Urinary bladder (tissue), 4 donors: ENCODE data around the gene AASS. TPM values are rescaled to one million over a fixed set of nuclear protein-coding genes. Genes with fewer than 3 reads are reported as not detected.
A peak's percentile ranks its signal among the peaks of the same experiment; 100 is the strongest.
"Not testable (repeated sequence)": the region's sequence is repeated elsewhere in the genome, so short reads cannot be mapped to it uniquely, and the experiment has no call there.

Experiments
- DNase-seq: peaks from one replicate; pipeline ENCODE4 v3.0.0-alpha.2; 2015; ENCODE audit errors: extremely low spot score
- H3K27ac ChIP-seq: one replicate; pipeline ENCODE4 v1.5.1; 2013; ENCODE audit warnings: low read depth, mild to moderate bottlenecking, moderate library complexity
- H3K36me3 ChIP-seq: one replicate; pipeline ENCODE4 v1.6.1; 2013; ENCODE audit warnings: mild to moderate bottlenecking, moderate library complexity; ENCODE audit not compliant: insufficient read depth
- H3K4me1 ChIP-seq: one replicate; pipeline ENCODE4 v1.6.1; 2013; ENCODE audit warnings: mild to moderate bottlenecking, moderate library complexity; ENCODE audit not compliant: insufficient read depth
- H3K4me3 ChIP-seq: one replicate; pipeline ENCODE4 v1.5.1; 2013; ENCODE audit warnings: low read depth, low read length
- whole genome bisulfite sequencing: extraction: QIAGEN DNeasy Blood & Tissue Kit; methylation state at CpG from one replicate; pipeline ENCODE4 v1.1.7; 2013; 5-methylcytosine and 5-hydroxymethylcytosine counted together
- polyA plus RNA-seq: library from polyadenylated mRNA; stranded (reverse); fragments of 200-250 nt; gene quantifications from one replicate; pipeline ENCODE4 v1.2.3, GENCODE V29; 2013
- total RNA-seq: library from RNA; depleted of rRNA; stranded (reverse); fragments of >200 nt; gene quantifications from one replicate; pipeline ENCODE4 v1.2.3, GENCODE V29; 2014
- donor health status: healthy with polysubstance abuse.
- donor health status: healthy.

Gene AASS
- total and polyA plus RNA-seq, 2 donors, result 24.5 to 60.7 TPM

GRCh38 chr7:122137251-122138077 lies 6.6 kb downstream of the AASS start:
- DNase-seq, result no peak
- H3K4me3 ChIP-seq, result peak overlapping the region; percentile 8
- WGBS, result 42% methylated on average over 5 of the region's 5 CpGs
- no peaks in the 10 kb centered on the region for H3K4me1 ChIP-seq
- no peak overlapping the region for H3K27ac ChIP-seq
- no peaks in the 10 kb centered on the region for H3K36me3 ChIP-seq

- no peak for DNase-seq
- Histone ChIP-seq H3K4me3 (peak overlapping the region; percentile 8), H3K4me1 (no peaks in the 10 kb centered on the region), H3K36me3 (no peaks in the 10 kb centered on the region), H3K27ac (no peak overlapping the region)
- 63% methylated on average over 1 of the region's 1 CpG for WGBS
These were observed 7.3 kb downstream of the AASS start for GRCh38 chr7:122136639-122137245.

DNA sequence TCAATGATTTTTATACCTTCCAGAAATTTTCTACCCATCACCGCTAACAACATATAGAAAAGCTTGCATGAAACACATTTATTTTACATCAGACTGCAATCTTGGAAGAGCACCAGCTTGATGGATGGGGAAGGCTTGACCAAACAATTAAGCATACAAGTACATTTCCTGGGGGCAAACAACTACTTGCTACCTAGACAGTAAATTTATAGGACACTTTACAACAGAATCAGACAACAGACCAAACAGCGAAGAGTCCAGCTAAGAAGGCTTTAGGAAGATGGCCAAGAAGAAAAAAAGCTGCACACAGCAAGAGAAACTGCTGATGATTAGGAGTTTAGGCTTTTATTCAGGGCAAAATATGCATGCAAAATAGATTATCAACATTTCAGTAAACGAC lies 8.0 kb downstream of the AASS start:
- Histone ChIP-seq H3K4me3 (no peak overlapping the region), H3K27ac (no peak overlapping the region), H3K4me1 (no peaks in the 10 kb centered on the region), H3K36me3 (no peaks in the 10 kb centered on the region)
- DNase-seq, result no peak
- 59% methylated on average over 3 of the region's 3 CpGs for WGBS

DNA sequence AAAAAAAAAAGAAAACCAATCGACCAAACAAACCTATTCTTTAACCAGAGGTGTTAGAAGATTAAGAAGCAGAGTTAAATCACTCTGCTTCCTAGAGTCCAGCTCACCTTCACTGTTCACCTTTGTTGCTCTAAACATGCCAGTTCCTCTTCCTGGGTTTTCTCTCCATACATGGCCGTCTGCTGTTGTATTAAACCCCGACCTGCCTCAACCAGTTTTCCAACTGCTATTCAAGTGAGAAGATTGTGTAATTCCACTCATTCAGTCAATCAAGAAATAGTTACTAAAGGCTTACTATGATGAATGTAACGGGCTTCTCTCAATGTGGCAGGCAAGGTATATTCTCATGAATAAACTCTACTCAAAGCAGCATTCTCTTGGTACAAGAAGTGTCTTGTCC lies 8.8 kb downstream of the AASS start:
- H3K4me1 ChIP-seq, result no peaks in the 10 kb centered on the region
- 90% methylated on average over 4 of the region's 4 CpGs for WGBS
- H3K36me3 ChIP-seq, result no peaks in the 10 kb centered on the region
- no peak for DNase-seq
- H3K4me3 ChIP-seq, result no peak overlapping the region
- H3K27ac ChIP-seq, result no peak overlapping the region

GRCh38 chr7:122134793-122135192 lies 9.3 kb downstream of the AASS start:
- H3K4me1 ChIP-seq, H3K4me3 ChIP-seq, H3K36me3 ChIP-seq, H3K27ac ChIP-seq, DNase-seq: not testable (repeated sequence)
- 98% methylated on average over 3 of the region's 3 CpGs for WGBS

- H3K36me3 ChIP-seq, result no peaks in the 10 kb centered on the region
- H3K4me1 ChIP-seq, result no peaks in the 10 kb centered on the region
- no peak overlapping the region for H3K27ac ChIP-seq
- no peak overlapping the region for H3K4me3 ChIP-seq
- DNase-seq, result no peak
- 97% methylated on average over 8 of the region's 8 CpGs for WGBS
These were observed 10.6 kb downstream of the AASS start for GRCh38 chr7:122133477-122133876.

DNA sequence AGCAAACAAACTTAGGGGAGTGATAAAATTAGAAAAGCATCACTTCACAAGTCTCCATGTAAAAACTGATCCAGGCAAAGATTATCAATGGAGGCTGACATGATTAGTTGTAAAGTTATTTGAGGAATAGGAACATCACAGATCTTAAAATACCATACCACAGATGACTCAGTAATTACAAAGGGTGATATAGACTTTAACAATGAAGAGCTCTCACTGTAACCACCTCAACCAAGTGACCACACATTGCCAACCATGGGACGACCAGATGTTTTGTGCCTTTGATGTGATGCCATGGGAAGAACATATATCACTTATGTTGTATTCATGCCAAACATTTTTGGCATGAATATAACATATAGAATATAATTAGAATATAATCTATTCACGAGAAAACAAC lies 11.7 kb downstream of the AASS start:
- no peak for DNase-seq
- H3K4me1 ChIP-seq, result no peaks in the 10 kb centered on the region
- 68% methylated on average over 2 of the region's 2 CpGs for WGBS
- H3K27ac ChIP-seq, result no peak overlapping the region
- H3K4me3 ChIP-seq, result no peak overlapping the region
- no peaks in the 10 kb centered on the region for H3K36me3 ChIP-seq

DNA sequence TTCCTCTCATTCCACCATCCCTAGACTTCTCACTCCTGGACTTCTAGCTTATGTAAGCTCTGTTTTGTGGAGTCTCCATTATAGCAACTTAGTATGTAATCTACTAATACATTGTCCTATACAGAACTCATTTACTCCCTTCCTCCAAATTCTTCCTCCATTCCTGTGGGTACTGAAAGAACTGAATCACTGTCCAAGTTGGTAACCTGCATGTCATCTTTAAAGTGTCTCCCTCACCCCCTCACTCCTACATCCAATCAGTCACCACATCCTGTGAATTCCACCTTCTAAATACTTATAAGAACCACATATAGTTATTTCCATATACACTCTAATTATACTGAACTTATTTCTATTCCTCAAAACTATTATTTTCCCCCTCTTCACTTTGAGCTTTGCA lies 20.3 kb downstream of the AASS start:
- peaks cover 1% of the 10 kb centered on the region for H3K4me1 ChIP-seq
- no peak for DNase-seq
- H3K4me3 ChIP-seq, result no peak overlapping the region
- H3K27ac ChIP-seq, result no peak overlapping the region
- no peaks in the 10 kb centered on the region for H3K36me3 ChIP-seq

GRCh38 chr7:122118757-122119156 lies 25.3 kb downstream of the AASS start:
- no peaks in the 10 kb centered on the region for H3K4me1 ChIP-seq
- 30% methylated on average over 1 of the region's 1 CpG for WGBS
- H3K36me3 ChIP-seq, result peaks cover 5% of the 10 kb centered on the region
- no peak for DNase-seq
- no peak overlapping the region for H3K27ac ChIP-seq
- H3K4me3 ChIP-seq, result no peak overlapping the region

GRCh38 chr7:122103064-122103463 lies 41.0 kb downstream of the AASS start:
- Histone ChIP-seq H3K27ac (no peak overlapping the region), H3K4me1 (no peaks in the 10 kb centered on the region), H3K36me3 (peaks cover 3% of the 10 kb centered on the region), H3K4me3 (no peak overlapping the region)
- no peak for DNase-seq

DNA sequence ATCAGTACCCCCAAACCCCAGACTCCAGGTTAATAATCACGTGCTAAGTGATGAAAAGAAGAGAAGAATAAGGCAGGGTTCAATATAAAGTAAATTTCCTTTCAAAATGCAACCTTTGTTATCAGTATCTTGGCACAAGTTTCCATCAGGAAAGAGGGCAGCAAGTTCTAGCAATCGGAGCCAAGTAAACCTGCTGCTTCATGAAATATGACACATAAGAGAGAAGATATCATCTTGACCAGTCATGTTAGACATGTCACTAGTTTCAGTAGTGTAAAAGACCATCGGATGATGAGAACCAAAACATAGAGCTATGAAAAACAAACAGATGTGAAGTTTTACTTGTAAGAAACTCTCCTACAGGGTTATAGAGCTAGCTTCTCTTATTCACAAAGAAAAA lies 44.0 kb downstream of the AASS start:
- Histone ChIP-seq H3K36me3 (peaks cover 3% of the 10 kb centered on the region), H3K4me1 (no peaks in the 10 kb centered on the region), H3K27ac (no peak overlapping the region), H3K4me3 (no peak overlapping the region)
- WGBS, result 51% methylated on average over 3 of the region's 3 CpGs
- no peak for DNase-seq

GRCh38 chr7:122095642-122096041 lies 48.4 kb downstream of the AASS start:
- no peak overlapping the region for H3K4me3 ChIP-seq
- no peak for DNase-seq
- H3K27ac ChIP-seq, result no peak overlapping the region
- peaks cover 3% of the 10 kb centered on the region for H3K36me3 ChIP-seq
- H3K4me1 ChIP-seq, result no peaks in the 10 kb centered on the region
- WGBS, result 72% methylated on average over 4 of the region's 4 CpGs

DNA sequence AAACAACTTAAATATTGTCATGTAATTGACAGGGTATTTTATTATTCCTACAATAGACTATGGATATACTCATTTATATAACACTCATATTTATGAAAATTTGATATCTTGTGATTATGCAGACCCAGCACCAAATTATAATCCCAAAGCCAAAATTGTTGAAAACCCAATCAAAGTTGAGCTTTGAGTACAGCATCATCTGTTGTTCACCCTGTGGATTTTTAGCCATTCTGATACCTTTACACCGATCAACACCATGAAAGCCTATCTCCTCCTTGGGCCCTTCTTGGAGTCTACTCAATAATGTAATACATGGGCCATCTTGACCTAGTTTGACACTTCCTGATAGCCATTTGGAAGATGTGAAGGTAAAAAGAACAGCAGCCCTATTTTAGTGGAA lies 49.5 kb downstream of the AASS start:
- Histone ChIP-seq H3K4me1 (no peaks in the 10 kb centered on the region), H3K27ac (no peak overlapping the region), H3K36me3 (peaks cover 3% of the 10 kb centered on the region), H3K4me3 (no peak overlapping the region)
- DNase-seq, result no peak
- WGBS, result 97% methylated on average over 1 of the region's 1 CpG

DNA sequence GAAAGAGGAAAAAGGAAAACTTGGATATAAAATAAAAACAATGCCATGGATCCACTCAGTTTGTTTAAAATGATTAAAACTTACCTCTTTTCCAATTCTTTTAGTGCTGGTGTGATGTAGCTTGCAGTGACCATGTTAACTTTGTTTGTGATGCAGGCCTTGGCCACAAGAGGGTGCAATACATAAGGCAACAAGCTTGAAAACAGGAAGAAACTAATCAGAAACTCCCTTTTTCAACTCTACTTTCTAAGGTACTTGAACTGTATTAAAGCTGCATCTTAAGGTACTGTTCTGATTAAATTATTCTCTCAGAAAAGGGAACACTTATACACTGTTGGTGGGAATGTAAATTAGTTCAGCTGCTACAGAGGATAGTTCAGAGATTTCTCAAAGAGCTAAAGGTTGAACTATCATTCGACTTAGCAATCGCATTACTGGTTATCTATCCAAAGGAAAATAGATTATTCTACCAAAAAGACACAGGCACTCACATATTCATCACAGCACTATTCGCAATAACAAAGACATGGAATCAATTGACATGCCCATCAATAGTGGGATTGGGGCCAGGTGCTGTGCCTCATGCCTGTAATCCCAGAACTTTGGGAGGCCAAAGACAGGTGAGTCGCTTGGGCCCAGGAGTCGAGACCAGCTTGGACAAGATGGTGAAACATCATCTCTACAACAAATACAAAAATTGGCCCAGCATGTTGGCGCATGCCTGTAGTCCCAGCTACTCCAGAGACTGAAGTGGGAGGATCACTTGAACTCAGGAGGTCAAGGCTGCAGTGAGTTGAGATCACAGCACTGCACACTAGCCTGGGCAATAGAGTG lies 50.9 kb downstream of the AASS start:
- WGBS, result 95% methylated on average over 6 of the region's 6 CpGs
- DNase-seq, result no peak
- Histone ChIP-seq H3K4me1 (no peaks in the 10 kb centered on the region), H3K27ac (no peak overlapping the region), H3K4me3 (no peak overlapping the region), H3K36me3 (peaks cover 5% of the 10 kb centered on the region)
